Neuronal stem cell (in vitro differentiated cells): ENCODE measurements around the gene ELFN1.

Experiments
- DNase-seq: peaks from one replicate; pipeline ENCODE4 v3.0.0-alpha.2; 2013; ENCODE audit warnings: low spot score
- H2AFZ ChIP-seq: one replicate; pipeline ENCODE4 v1.6.1; 2013; ENCODE audit warnings: mild to moderate bottlenecking, low read length, inconsistent platforms
- H2AK5ac ChIP-seq: 2 replicates; pipeline ENCODE4 v1.6.1; 2013; ENCODE audit warnings: low read depth, mild to moderate bottlenecking, inconsistent platforms, low read length, moderate library complexity, mixed read lengths
- H2BK120ac ChIP-seq: 2 replicates; pipeline ENCODE4 v1.6.1; 2013; ENCODE audit warnings: low read depth, mild to moderate bottlenecking, inconsistent platforms, low read length, moderate library complexity, mixed read lengths
- H2BK12ac ChIP-seq: one replicate; pipeline ENCODE4 v1.6.1; 2013; ENCODE audit warnings: low read length, inconsistent platforms
- H2BK15ac ChIP-seq: 2 replicates; pipeline ENCODE4 v1.6.1; 2013; ENCODE audit warnings: mild to moderate bottlenecking, low read length, inconsistent platforms, mixed read lengths
- H2BK5ac ChIP-seq: one replicate; pipeline ENCODE4 v1.6.1; 2013; ENCODE audit warnings: inconsistent platforms, mild to moderate bottlenecking, low read length, moderate library complexity
- H3K14ac ChIP-seq: one replicate; pipeline ENCODE4 v1.6.1; 2013; ENCODE audit warnings: low read length, inconsistent platforms
- H3K18ac ChIP-seq: 2 replicates; pipeline ENCODE4 v1.6.1; 2013; ENCODE audit warnings: low read length, inconsistent platforms
- H3K23ac ChIP-seq: 2 replicates; pipeline ENCODE4 v1.6.1; 2013; ENCODE audit warnings: low read depth, mild to moderate bottlenecking, mixed read lengths, low read length, inconsistent platforms; ENCODE audit not compliant: poor library complexity
- H3K27ac ChIP-seq: replicated peaks from 3 replicates; pipeline ENCODE4 v1.5.1; 2013; ENCODE audit warnings: low read length, inconsistent platforms
- H3K27me3 ChIP-seq, 3 experiments: 2 replicates each; pipeline ENCODE4 v1.6.1; 2013; ENCODE audit warnings: low read length in 3 of 3, mild to moderate bottlenecking in 2 of 3, inconsistent platforms in 1 of 3, low read depth in 1 of 3, mixed read lengths in 1 of 3, moderate library complexity in 1 of 3; ENCODE audit not compliant: control insufficient read depth in 3 of 3, insufficient read depth in 3 of 3
- H3K36me3 ChIP-seq, 2 donors: replicated peaks in 1 of 2; 2 replicates each; pipeline ENCODE4 v1.6.1; 2013; ENCODE audit warnings: low read length in 2 of 2; ENCODE audit not compliant: control insufficient read depth in 2 of 2, insufficient read depth in 2 of 2
- H3K4ac ChIP-seq: 2 replicates; pipeline ENCODE4 v1.6.1; 2013; ENCODE audit warnings: inconsistent platforms, mild to moderate bottlenecking, low read length, moderate library complexity
- H3K4me1 ChIP-seq, 2 donors: 1 replicate in 1 of 2; 2 replicates in 1 of 2; pipeline ENCODE4 v1.6.1; 2013; ENCODE audit warnings: low read length in 2 of 2, low read depth in 1 of 2; ENCODE audit not compliant: control insufficient read depth in 2 of 2, insufficient read depth in 1 of 2
- H3K4me2 ChIP-seq: one replicate; pipeline ENCODE4 v1.6.1; 2013; ENCODE audit warnings: mild to moderate bottlenecking, low read length, inconsistent platforms; ENCODE audit not compliant: insufficient read depth, poor library complexity, severe bottlenecking
- H3K4me3 ChIP-seq, 2 donors: 2 replicates each; pipeline ENCODE4 v1.5.1; 2013; ENCODE audit warnings: low read length in 2 of 2, mild to moderate bottlenecking in 2 of 2, inconsistent platforms in 1 of 2, moderate library complexity in 1 of 2
- H3K79me1 ChIP-seq: one replicate; pipeline ENCODE4 v1.6.1; 2013; ENCODE audit warnings: low read depth, mild to moderate bottlenecking, inconsistent platforms, low read length, moderate library complexity
- H3K9ac ChIP-seq: one replicate; pipeline ENCODE4 v1.6.1; 2013; ENCODE audit warnings: mild to moderate bottlenecking, low read depth, low read length, inconsistent platforms; ENCODE audit not compliant: poor library complexity
- H3K9me3 ChIP-seq, 2 donors: replicated peaks in 1 of 2; 2 replicates each; pipeline versions ENCODE3 to v1.6.1; 2013; ENCODE audit warnings: low read length in 2 of 2, mild to moderate bottlenecking in 2 of 2, inconsistent platforms in 1 of 2, low read depth in 1 of 2, mixed read lengths in 1 of 2, moderate library complexity in 1 of 2; ENCODE audit not compliant: control insufficient read depth in 2 of 2, insufficient read depth in 1 of 2
- H4K8ac ChIP-seq: one replicate; pipeline ENCODE4 v1.6.1; 2013; ENCODE audit warnings: low read depth, mild to moderate bottlenecking, inconsistent platforms, low read length, moderate library complexity
- H4K91ac ChIP-seq: one replicate; pipeline ENCODE4 v1.6.1; 2013; ENCODE audit warnings: low read length, low read depth, mild to moderate bottlenecking, inconsistent platforms; ENCODE audit not compliant: poor library complexity
- WGBS, 2 donors: extraction: QIAGEN DNeasy Blood & Tissue Kit; methylation state at CpG; one replicate each; pipeline ENCODE4 v1.1.7; 2013; ENCODE audit warnings: missing lambda C conversion rate in 2 of 2, mixed read lengths in 1 of 2; ENCODE audit not compliant: insufficient read length in 2 of 2, insufficient replicate concordance in 1 of 2; ENCODE audit errors: extremely low coverage in 2 of 2; 5-methylcytosine and 5-hydroxymethylcytosine counted together

ELFN1 gene

DNA sequence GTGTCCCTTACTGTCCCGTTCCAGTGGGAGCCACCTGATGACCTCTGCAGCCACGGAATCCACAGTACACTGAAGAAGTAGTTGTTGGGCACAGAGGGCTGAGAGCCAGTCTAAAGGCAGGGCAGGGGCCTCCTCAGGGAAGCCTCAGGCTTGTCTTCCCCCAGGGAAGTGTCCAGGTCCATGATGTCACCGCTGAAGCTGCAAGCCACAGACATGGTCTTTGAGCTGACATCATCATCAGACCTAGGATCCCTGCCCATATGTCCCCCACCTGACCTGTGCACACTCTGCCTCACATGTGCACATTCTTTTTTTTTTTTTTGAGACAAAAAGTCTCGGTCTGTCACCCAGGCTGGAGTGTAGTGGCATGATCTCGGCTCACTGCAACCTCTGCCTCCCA, 38.4 kb upstream of the ELFN1 start:
- Histone ChIP-seq H2BK12ac (no peak overlapping the region), H4K91ac (no peak overlapping the region), H3K9ac (no peak overlapping the region), H3K4me2 (no peak overlapping the region), H2BK5ac (no peak overlapping the region), H4K8ac (no peak overlapping the region), H3K4ac (no peak overlapping the region), H2AK5ac (no peak overlapping the region), H2AFZ (no peak overlapping the region), H3K27me3 (no peaks in the 10 kb centered on the region), H2BK120ac (no peak overlapping the region), H3K79me1 (no peaks in the 10 kb centered on the region), H3K27ac (no peak overlapping the region), H3K18ac (no peak overlapping the region), H3K9me3 (peaks cover 3 to 11% of the 10 kb centered on the region in 2 donors), H3K4me3 (no peak overlapping the region), H3K14ac (no peak overlapping the region), H3K36me3 (no peaks in the 10 kb centered on the region), H3K23ac (peak overlapping the region; percentile 27), H2BK15ac (no peak overlapping the region), H3K4me1 (peaks cover 0 to 2% of the 10 kb centered on the region in 2 donors)
- no peak for DNase-seq
- no CpG with 5 or more reads among the region's 5 CpGs for WGBS, 2 donors

DNA sequence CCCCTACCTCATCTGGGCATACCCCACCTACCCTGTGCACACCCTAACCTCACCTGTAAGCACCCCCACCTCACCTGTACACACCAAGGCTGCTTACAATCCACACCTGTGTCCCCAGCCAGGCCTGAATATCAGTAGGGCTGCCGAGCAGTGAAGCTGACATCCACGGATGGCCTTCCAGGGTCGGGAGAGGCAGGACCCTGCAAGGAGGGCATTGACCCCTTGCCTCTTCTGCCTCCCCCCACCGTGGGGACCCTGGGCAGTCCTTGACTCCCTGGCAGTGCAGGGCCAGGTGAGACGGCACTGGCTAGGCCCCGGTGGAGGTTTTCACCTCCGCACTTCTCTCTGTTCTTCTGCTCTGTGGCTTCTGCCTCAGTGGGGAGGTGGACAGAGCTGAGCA, 37.6 kb upstream of the ELFN1 start:
- Histone ChIP-seq H2BK15ac (no peak overlapping the region), H3K4me2 (no peak overlapping the region), H3K23ac (peak overlapping the region; percentile 25), H2AFZ (no peak overlapping the region), H3K4me3 (peak overlapping the region in 1 of 2 donors; percentile 1), H3K27ac (no peak overlapping the region), H3K9me3 (peaks cover 8 to 14% of the 10 kb centered on the region in 2 donors), H3K18ac (peak overlapping the region; percentile 52), H3K27me3 (no peaks in the 10 kb centered on the region), H2BK5ac (no peak overlapping the region), H2AK5ac (peak overlapping the region; percentile 19), H4K8ac (peak overlapping the region; percentile 55), H3K79me1 (no peaks in the 10 kb centered on the region), H3K4ac (no peak overlapping the region), H3K36me3 (no peaks in the 10 kb centered on the region), H2BK120ac (no peak overlapping the region), H4K91ac (no peak overlapping the region), H2BK12ac (no peak overlapping the region), H3K14ac (peak overlapping the region; percentile 14), H3K4me1 (peaks cover 0 to 2% of the 10 kb centered on the region in 2 donors), H3K9ac (no peak overlapping the region)
- WGBS, 2 donors = no CpG with 5 or more reads among the region's 7 CpGs
- DNase-seq = no peak

DNA sequence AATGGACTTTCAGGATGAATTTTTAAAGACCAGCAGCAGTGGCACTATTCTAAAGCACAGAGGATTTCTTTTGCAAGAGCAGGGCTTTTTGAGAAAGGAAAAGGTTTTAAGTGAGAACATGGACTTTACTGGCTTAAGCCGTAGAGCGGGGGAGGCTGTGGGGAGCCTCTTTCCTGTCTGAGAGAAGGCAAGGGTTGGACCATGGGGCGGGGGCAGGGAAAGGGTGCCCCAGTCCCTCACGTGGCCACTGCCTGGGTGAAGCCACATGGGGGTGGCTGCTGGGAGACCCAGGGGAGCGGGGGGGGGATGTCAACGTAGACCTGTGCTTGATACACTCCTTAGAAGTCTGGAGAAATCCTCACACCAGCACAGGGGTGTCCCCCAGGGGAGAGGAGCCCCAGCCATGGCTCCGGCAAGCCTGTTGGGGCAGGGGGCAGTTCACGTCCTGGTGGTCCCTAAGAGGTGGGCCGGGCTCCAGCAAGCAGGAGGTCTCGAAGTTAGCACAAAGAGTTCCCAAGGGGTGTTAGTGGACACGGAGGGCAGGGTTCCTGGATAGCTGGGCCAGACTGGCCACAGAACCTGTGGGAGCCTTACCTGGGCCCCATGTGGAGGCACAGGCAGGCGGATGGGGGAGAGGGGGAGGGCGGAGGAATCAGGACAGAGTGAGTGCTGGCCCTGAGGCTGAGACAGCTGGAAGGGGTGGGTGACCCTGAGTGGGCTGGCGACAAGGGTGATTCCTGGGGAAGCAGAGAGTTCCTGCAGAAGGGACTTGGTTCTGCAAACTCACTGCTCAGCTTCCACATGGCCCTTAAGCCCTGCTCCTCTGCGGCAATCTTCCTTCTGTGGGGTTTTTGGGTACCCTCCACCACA, 36.9 kb upstream of the ELFN1 start:
- Histone ChIP-seq H3K27ac (no peak overlapping the region), H2BK5ac (no peak overlapping the region), H3K9ac (peak overlapping the region; percentile 33), H4K91ac (no peak overlapping the region), H3K23ac (no peak overlapping the region), H3K4me2 (no peak overlapping the region), H3K4me3 (no peak overlapping the region), H3K4ac (no peak overlapping the region), H4K8ac (no peak overlapping the region), H3K18ac (no peak overlapping the region), H3K79me1 (no peaks in the 10 kb centered on the region), H2AK5ac (peak overlapping the region; percentile 90), H3K27me3 (no peaks in the 10 kb centered on the region), H2BK12ac (no peak overlapping the region), H2BK120ac (peak overlapping the region; percentile 50), H2AFZ (no peak overlapping the region), H3K14ac (peak overlapping the region; percentile 86), H2BK15ac (peak overlapping the region; percentile 17), H3K36me3 (no peaks in the 10 kb centered on the region), H3K4me1 (peaks cover 0 to 2% of the 10 kb centered on the region in 2 donors), H3K9me3 (peaks cover 13 to 14% of the 10 kb centered on the region in 2 donors)
- DNase-seq = no peak
- no CpG with 5 or more reads among the region's 15 CpGs for WGBS, 2 donors

DNA sequence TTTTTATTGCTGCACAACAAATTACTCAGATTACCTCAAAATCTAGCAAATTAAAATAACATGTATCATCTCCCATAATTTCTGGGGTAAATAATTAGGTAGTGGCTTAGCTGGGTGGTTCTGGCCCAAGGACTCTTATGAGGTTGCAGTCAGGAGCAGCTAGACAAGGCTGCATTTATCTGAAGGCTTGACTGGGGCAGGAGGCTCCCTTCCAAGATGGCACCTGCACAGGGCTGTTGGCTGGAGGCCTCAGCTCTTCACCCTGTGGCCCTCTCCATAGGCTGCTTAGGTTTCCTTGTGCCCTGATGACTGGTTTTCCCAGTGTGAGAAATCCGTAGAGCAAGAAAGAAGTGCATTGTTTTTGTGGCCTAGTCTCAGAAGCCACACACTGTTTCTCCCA, 34.7 kb upstream of the ELFN1 start:
- no peak overlapping the region for H3K14ac ChIP-seq
- H4K8ac ChIP-seq = no peak overlapping the region
- no peak overlapping the region for H3K4ac ChIP-seq
- no CpG with 5 or more reads among the region's 1 CpG for WGBS, 2 donors
- no peaks in the 10 kb centered on the region for H3K27me3 ChIP-seq
- no peak overlapping the region for H3K23ac ChIP-seq
- H3K36me3 ChIP-seq = no peaks in the 10 kb centered on the region
- H2BK12ac ChIP-seq = no peak overlapping the region
- peaks cover 0 to 2% of the 10 kb centered on the region in 2 donors for H3K4me1 ChIP-seq
- no peak overlapping the region for H4K91ac ChIP-seq
- H3K27ac ChIP-seq = no peak overlapping the region
- H2BK120ac ChIP-seq = no peak overlapping the region
- H3K79me1 ChIP-seq = no peaks in the 10 kb centered on the region
- no peak overlapping the region for H2AK5ac ChIP-seq
- no peak overlapping the region for H2BK15ac ChIP-seq
- no peak overlapping the region for H3K4me3 ChIP-seq
- no peak overlapping the region for H3K9ac ChIP-seq
- H3K9me3 ChIP-seq = peaks cover 13 to 14% of the 10 kb centered on the region in 2 donors
- H3K4me2 ChIP-seq = no peak overlapping the region
- no peak overlapping the region for H3K18ac ChIP-seq
- no peak overlapping the region for H2BK5ac ChIP-seq
- DNase-seq = no peak
- H2AFZ ChIP-seq = no peak overlapping the region
